HepG2 (cell line): ENCODE measurements around the gene STEAP1B. TPM values are rescaled to one million over a fixed set of nuclear protein-coding genes. Genes with fewer than 3 reads are reported as not detected.

Experiments
- ATAC-seq: fragments of 200-7000 bp; cut with Tn5 transposase; 3 replicates; pipeline ENCODE4 v1.9.1; 2020; ENCODE audit warnings: mild to moderate bottlenecking, moderate library complexity
- BruUV-seq: library from RNA; stranded (reverse); fragments of 400-500 nt; replicated peaks from 2 replicates; lab custom pipeline; 2021; lab: Mats Ljungman, UMichigan
- CTCF ChIA-PET: fragments of 300-600 bp; formaldehyde crosslinking; extraction: SDS; loops from one replicate; lab custom pipeline; 2021; ENCODE audit warnings: low total read pairs, inconsistent platforms, low intra/inter-chr PET ratio; lab: Yijun Ruan, JAX
- POLR2A ChIA-PET: fragments of 350-600 bp; sonication (Branson Sonifier 250); formaldehyde crosslinking; loops from one replicate; lab custom pipeline; 2020; ENCODE audit warnings: antibody characterized with exemption, inconsistent platforms; lab: Yijun Ruan, JAX
- DNase-seq: peaks from one replicate; pipeline ENCODE4 v3.0.0-alpha.2; 2015; ENCODE audit warnings: low spot score
- FAIRE-seq: peaks from 3 replicates; lab custom pipeline; 2011; peaks lifted over from hg19 to GRCh38; lab: Jason Lieb, UNC
- H2AFZ ChIP-seq: one replicate; pipeline ENCODE4 v1.6.1; 2011; ENCODE audit warnings: low read length, inconsistent platforms
- H3K27ac ChIP-seq: fragments of 300-600 bp; 3 replicates; pipeline ENCODE4 v1.8.0; 2011; ENCODE audit warnings: mixed run types, mild to moderate bottlenecking, mixed read lengths, low read length, inconsistent platforms; ENCODE audit not compliant: insufficient read depth; ENCODE audit errors: extremely low read length
- H3K27me3 ChIP-seq, 2 experiments: fragments of 200-600 bp in 1 of 2; 2 replicates in 1 of 2; 3 replicates in 1 of 2; pipeline versions ENCODE4 v1.6.0 to v1.8.0; 2011; ENCODE audit warnings: low read length in 2 of 2, mild to moderate bottlenecking in 2 of 2, moderate library complexity in 2 of 2, inconsistent platforms in 1 of 2; ENCODE audit not compliant: insufficient read depth in 2 of 2, control insufficient read depth in 1 of 2
- H3K36me3 ChIP-seq, 2 experiments: fragments of 200-600 bp in 1 of 2; replicated peaks in 1 of 2; 2 replicates in 1 of 2; 3 replicates in 1 of 2; pipeline versions ENCODE4 v1.5.1 to v1.8.0; 2011; ENCODE audit warnings: low read length in 2 of 2, inconsistent platforms in 1 of 2; ENCODE audit not compliant: insufficient read depth in 2 of 2, control insufficient read depth in 1 of 2
- H3K4me1 ChIP-seq: 2 replicates; pipeline ENCODE4 v1.5.1; 2012; ENCODE audit warnings: low read length, inconsistent platforms; ENCODE audit not compliant: insufficient read depth
- H3K4me2 ChIP-seq: 2 replicates; pipeline ENCODE4 v1.6.0; 2011; ENCODE audit warnings: low read depth, low read length, inconsistent platforms
- H3K4me3 ChIP-seq, 3 experiments: fragments of 200-600 bp in 1 of 3; sonication (generic), shearing (Covaris generic) in 1 of 3; replicated peaks in 1 of 3; 2 replicates each; pipeline ENCODE4 v1.5.1; 2011 to 2016; ENCODE audit warnings: low read length in 3 of 3, inconsistent platforms in 2 of 3, low read depth in 2 of 3, mild to moderate bottlenecking in 2 of 3, control low read depth in 1 of 3, mixed read lengths in 1 of 3; ENCODE audit not compliant: insufficient read depth in 1 of 3
- H3K79me2 ChIP-seq: one replicate; pipeline ENCODE4 v1.6.1; 2011; ENCODE audit warnings: low read length, inconsistent platforms; ENCODE audit not compliant: insufficient read depth
- H3K9ac ChIP-seq: 2 replicates; pipeline ENCODE4 v1.6.0; 2011; ENCODE audit warnings: mild to moderate bottlenecking, low read depth, low read length, inconsistent platforms; ENCODE audit not compliant: insufficient read depth
- H3K9me3 ChIP-seq: 2 replicates; pipeline ENCODE4 v1.5.1; 2012; ENCODE audit warnings: mild to moderate bottlenecking, low read length
- H4K20me1 ChIP-seq: 2 replicates; pipeline ENCODE4 v1.6.0; 2011; ENCODE audit warnings: inconsistent platforms, mild to moderate bottlenecking, low read length, moderate library complexity; ENCODE audit not compliant: insufficient read depth
- IRF2 ChIP-seq: IDR thresholded peaks from 2 replicates; pipeline ENCODE4 v1.6.1; 2018; ENCODE audit warnings: missing genetic modification reagents, missing compliant biosample characterization
- MED8 ChIP-seq: sonication (generic); formaldehyde crosslinking; IDR thresholded peaks from 2 replicates; pipeline ENCODE4 v1.8.1; 2023; ENCODE audit warnings: mild to moderate bottlenecking, missing genetic modification reagents; ENCODE audit not compliant: insufficient replicate concordance
- PAF1 ChIP-seq: IDR thresholded peaks from 2 replicates; pipeline ENCODE4 v1.6.1; 2016; ENCODE audit warnings: missing genetic modification reagents, missing compliant biosample characterization
- PRPF4 ChIP-seq: fragments of 200-400 bp; formaldehyde crosslinking; IDR thresholded peaks from 2 replicates; pipeline ENCODE4 v1.6.1; 2016; ENCODE audit warnings: low read length, low read depth; ENCODE audit not compliant: poor library complexity, severe bottlenecking
- ZNF101 ChIP-seq: sonication (generic); formaldehyde crosslinking; IDR thresholded peaks from 2 replicates; pipeline ENCODE4 v1.4.0; 2020; ENCODE audit warnings: mild to moderate bottlenecking, low read depth, missing genetic modification reagents, borderline replicate concordance
- ZNF34 ChIP-seq: sonication (generic); formaldehyde crosslinking; IDR thresholded peaks from 2 replicates; pipeline ENCODE4 v1.4.0; 2020; ENCODE audit warnings: mild to moderate bottlenecking, missing genetic modification reagents, borderline replicate concordance
- ZNF350 ChIP-seq: sonication (generic); formaldehyde crosslinking; IDR thresholded peaks from 2 replicates; pipeline ENCODE4 v1.4.0; 2020; ENCODE audit warnings: mild to moderate bottlenecking, low read depth, missing genetic modification reagents, borderline replicate concordance
- ZNF775 ChIP-seq: sonication (generic); formaldehyde crosslinking; IDR thresholded peaks from 2 replicates; pipeline ENCODE4 v1.4.0; 2020; ENCODE audit warnings: missing genetic modification reagents, mild to moderate bottlenecking, moderate library complexity, borderline replicate concordance
- WGBS: methylation state at CpG from one replicate; pipeline ENCODE4 v1.1.6; 2017; ENCODE audit warnings: low lambda C conversion rate; 5-methylcytosine and 5-hydroxymethylcytosine counted together
- in situ Hi-C: cut with HindIII; loops from 2 replicates; pipeline ENCODE4 v1.10.0; 2017; ENCODE audit warnings: low pct_unique_long_range_greater_than_20kb; ENCODE audit not compliant: extremely low pct_ligation_motif_present
- intact Hi-C: fragments of 100-400 bp; cut with micrococcal nuclease; formaldehyde crosslinking; loops from one replicate; pipeline ENCODE4 v1.10.0; 2022; ENCODE audit not compliant: unreplicated experiment
- polyA plus RNA-seq, 8 experiments: library from polyadenylated mRNA; depleted of rRNA in 3 of 8; stranded (reverse) in 7 of 8; unstranded in 1 of 8; fragments of >200 nt; fragmentation: Illumina TruSeq in 4 of 8; extraction: Trizol in 4 of 8; gene quantifications; 2 replicates each; pipeline versions ENCODE4 v1.2.1 to v1.2.3, GENCODE V29; 2011 to 2016; ENCODE audit warnings: low read depth in 4 of 8, missing spikeins in 1 of 8, mixed read lengths in 1 of 8; ENCODE audit not compliant: insufficient read depth in 1 of 8
- total RNA-seq, 5 experiments: library from RNA; depleted of rRNA; stranded (reverse); fragments of >200 nt; fragmentation: Illumina TruSeq; extraction: Trizol; gene quantifications; 2 replicates each; pipeline ENCODE4 v1.2.3, GENCODE V29; 2016; ENCODE audit warnings: low read depth in 1 of 5
- TF ChIP-seq, protein P1 (sequence below): sonication (generic); formaldehyde crosslinking; IDR thresholded peaks from 2 replicates; pipeline ENCODE4 v1.4.0; 2020; ENCODE audit warnings: low read depth, mild to moderate bottlenecking, missing genetic modification reagents
- TF ChIP-seq, protein P2 (sequence below): sonication (generic); formaldehyde crosslinking; IDR thresholded peaks from 2 replicates; pipeline ENCODE4 v1.5.1; 2020; ENCODE audit warnings: mild to moderate bottlenecking, missing genetic modification reagents, moderate library complexity

STEAP1B gene
- total and polyA plus RNA-seq, 2 of the 13 experiments (the other 11 are each of a cell fraction or from before 2014, with no cell fraction given): not detected

DNA sequence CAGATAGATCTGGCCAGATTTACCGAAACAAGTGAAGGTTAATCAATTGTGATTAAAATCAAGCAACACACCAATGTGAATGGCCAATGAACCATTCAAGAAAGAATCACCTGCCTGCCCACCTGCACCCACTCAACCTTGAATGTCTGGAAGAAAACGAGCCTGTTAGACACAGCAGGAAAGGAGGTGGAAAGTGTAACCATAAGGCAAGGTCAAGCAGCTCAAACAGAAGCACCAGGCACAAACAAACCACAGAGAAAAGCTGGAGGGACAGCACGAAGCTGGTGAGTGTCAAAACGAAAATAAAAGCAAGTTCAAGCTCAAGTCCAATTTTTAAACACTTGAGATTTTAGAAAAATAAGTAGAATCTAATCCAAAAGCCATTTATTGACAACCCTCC lies 64.9 kb downstream of the STEAP1B start:
- FAIRE-seq (no peak), ATAC-seq (no peak), DNase-seq (no peak)
- Histone ChIP-seq H3K79me2 (no peaks in the 10 kb centered on the region), H4K20me1 (no peaks in the 10 kb centered on the region), H3K27ac (no peak overlapping the region), H3K9me3 (no peaks in the 10 kb centered on the region), H3K36me3 (no peaks in the 10 kb centered on the region), H3K4me1 (peaks cover 53% of the 10 kb centered on the region), H3K27me3 (no peaks in the 10 kb centered on the region), H3K9ac (no peak overlapping the region), H2AFZ (no peak overlapping the region), H3K4me3 (no peak overlapping the region), H3K4me2 (no peak overlapping the region)
- no TSS peak for BruUV-seq
- 55% methylated on average over 4 of the region's 4 CpGs for WGBS
- TF ChIP-seq ZNF350 (CRISPR knock-in tag) (no peak), IRF2 (CRISPR knock-in tag) (0 out of 2 replicates have a peak, but pooled peaks have one; percentile 20)
- ChIA-PET CTCF (no interaction called here), POLR2A (no interaction called here)
- intact Hi-C loops (no loop called here), in situ Hi-C loops (no loop called here)

DNA sequence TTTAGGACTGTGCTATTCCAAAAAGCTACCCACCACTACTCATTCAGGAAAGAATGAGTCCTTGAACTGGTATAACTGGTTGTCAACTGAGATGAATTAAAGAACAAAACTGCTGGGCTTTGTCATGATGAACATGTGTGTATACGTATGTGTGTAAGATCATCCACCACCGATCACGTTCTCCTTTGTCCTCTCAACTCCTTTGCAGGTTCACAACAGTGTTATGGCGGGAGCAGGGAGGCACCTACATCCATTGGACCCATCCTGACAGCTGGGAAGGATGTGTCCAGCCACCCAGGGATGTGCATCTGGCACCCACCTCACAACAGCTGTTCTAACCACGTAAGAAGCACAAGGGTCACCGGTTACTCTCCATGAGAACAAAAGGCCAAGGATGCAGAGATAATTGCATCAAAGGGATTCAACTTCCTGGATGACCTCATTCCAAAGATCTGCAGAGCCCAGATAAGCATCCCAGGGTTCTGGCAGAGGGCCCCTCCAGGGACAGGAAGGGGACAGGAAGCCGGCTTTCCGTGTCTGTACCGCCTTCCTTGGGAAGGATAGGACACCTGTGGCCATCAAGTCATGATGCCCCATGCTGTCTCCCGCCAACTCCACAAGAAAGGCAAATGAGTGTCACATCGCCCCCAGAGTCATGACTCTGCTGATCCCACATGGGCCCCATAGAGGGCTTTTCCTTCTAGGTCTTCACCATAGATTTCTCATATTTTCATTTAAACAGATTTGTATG lies 66.1 kb downstream of the STEAP1B start:
- Histone ChIP-seq H3K27ac (peak overlapping the region; percentile 53), H3K4me2 (peak overlapping the region; percentile 26), H3K9me3 (no peaks in the 10 kb centered on the region), H2AFZ (no peak overlapping the region), H3K4me3 (no peak overlapping the region), H4K20me1 (no peaks in the 10 kb centered on the region), H3K4me1 (peaks cover 57% of the 10 kb centered on the region), H3K9ac (no peak overlapping the region), H3K36me3 (no peaks in the 10 kb centered on the region), H3K79me2 (no peaks in the 10 kb centered on the region), H3K27me3 (no peaks in the 10 kb centered on the region)
- in situ Hi-C loops: no loop called here
- intact Hi-C loops: loop anchor here (1.0 kb wide), 1 partner anchor 8 kb away; no protein-coding TSS in a partner anchor
- FAIRE-seq (no peak), DNase-seq (peak; percentile 93), ATAC-seq (peak; percentile 88)
- WGBS: 51% methylated on average over 9 of the region's 11 CpGs
- ChIA-PET CTCF (interaction anchor here (1.1 kb wide), 1 partner anchor 19 kb away, joined by 3 read pairs; no protein-coding TSS in a partner anchor), POLR2A (interaction anchor here (1.2 to 1.6 kb wide), 2 partner anchors 9 to 83 kb away, joined by 3 to 7 read pairs; no protein-coding TSS in a partner anchor)
- no TSS peak for BruUV-seq
- TF ChIP-seq MED8 (CRISPR knock-in tag) (peak; percentile 59), ZNF101 (CRISPR knock-in tag) (no peak), ZNF775 (CRISPR knock-in tag) (no peak), PAF1 (CRISPR knock-in tag) (no peak), ZNF34 (CRISPR knock-in tag) (no peak), PRPF4 (no peak)
- TF ChIP-seq, protein P1, sequence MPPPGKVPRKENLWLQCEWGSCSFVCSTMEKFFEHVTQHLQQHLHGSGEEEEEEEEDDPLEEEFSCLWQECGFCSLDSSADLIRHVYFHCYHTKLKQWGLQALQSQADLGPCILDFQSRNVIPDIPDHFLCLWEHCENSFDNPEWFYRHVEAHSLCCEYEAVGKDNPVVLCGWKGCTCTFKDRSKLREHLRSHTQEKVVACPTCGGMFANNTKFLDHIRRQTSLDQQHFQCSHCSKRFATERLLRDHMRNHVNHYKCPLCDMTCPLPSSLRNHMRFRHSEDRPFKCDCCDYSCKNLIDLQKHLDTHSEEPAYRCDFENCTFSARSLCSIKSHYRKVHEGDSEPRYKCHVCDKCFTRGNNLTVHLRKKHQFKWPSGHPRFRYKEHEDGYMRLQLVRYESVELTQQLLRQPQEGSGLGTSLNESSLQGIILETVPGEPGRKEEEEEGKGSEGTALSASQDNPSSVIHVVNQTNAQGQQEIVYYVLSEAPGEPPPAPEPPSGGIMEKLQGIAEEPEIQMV (CRISPR knock-in tag): no peak
- TF ChIP-seq, protein P2, sequence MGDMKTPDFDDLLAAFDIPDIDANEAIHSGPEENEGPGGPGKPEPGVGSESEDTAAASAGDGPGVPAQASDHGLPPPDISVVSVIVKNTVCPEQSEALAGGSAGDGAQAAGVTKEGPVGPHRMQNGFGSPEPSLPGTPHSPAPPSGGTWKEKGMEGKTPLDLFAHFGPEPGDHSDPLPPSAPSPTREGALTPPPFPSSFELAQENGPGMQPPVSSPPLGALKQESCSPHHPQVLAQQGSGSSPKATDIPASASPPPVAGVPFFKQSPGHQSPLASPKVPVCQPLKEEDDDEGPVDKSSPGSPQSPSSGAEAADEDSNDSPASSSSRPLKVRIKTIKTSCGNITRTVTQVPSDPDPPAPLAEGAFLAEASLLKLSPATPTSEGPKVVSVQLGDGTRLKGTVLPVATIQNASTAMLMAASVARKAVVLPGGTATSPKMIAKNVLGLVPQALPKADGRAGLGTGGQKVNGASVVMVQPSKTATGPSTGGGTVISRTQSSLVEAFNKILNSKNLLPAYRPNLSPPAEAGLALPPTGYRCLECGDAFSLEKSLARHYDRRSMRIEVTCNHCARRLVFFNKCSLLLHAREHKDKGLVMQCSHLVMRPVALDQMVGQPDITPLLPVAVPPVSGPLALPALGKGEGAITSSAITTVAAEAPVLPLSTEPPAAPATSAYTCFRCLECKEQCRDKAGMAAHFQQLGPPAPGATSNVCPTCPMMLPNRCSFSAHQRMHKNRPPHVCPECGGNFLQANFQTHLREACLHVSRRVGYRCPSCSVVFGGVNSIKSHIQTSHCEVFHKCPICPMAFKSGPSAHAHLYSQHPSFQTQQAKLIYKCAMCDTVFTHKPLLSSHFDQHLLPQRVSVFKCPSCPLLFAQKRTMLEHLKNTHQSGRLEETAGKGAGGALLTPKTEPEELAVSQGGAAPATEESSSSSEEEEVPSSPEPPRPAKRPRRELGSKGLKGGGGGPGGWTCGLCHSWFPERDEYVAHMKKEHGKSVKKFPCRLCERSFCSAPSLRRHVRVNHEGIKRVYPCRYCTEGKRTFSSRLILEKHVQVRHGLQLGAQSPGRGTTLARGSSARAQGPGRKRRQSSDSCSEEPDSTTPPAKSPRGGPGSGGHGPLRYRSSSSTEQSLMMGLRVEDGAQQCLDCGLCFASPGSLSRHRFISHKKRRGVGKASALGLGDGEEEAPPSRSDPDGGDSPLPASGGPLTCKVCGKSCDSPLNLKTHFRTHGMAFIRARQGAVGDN (CRISPR knock-in tag): peak; percentile 85
